ENCODE measurements around the gene PRPF19. TPM values are rescaled to one million over a fixed set of nuclear protein-coding genes. Genes with fewer than 3 reads are reported as not detected.

Gene PRPF19
- total and polyA plus RNA-seq, 2 of the 8 experiments (the other 6 are each of a cell fraction or from before 2014, with no cell fraction given), result 107 to 141 TPM

GRCh38 chr11:60849641-60850520 lies 56.5 kb downstream of the PRPF19 start:
- no peak overlapping the region for H2BK12ac ChIP-seq (ENCODE audit: low read depth, low read length)
- POLR2A ChIA-PET (ENCODE audit: partially characterized antibody), result interaction anchor here (1.1 to 7.5 kb wide), 4 partner anchors 9 to 53 kb away, joined by 3 to 54 read pairs (median 14); partner anchors contain the start of genes CCDC86 and ZP1
- no peak overlapping the region for H2BK20ac ChIP-seq (ENCODE audit: low read length)
- peaks cover 0 to 9% of the 10 kb centered on the region in 2 experiments; a peak in 1 of 4 replicates for H3K9me3 ChIP-seq (ENCODE audit: insufficient read depth in 2 of 2, low read depth in 1 of 2, low read length in 1 of 2)
- peaks cover 0 to 5% (median 0%) of the 10 kb centered on the region in 4 experiments; a peak in 2 of 7 replicates for H3K4me1 ChIP-seq (replicated peaks in 1 of 4; ENCODE audit: control insufficient read depth in 3 of 4, insufficient read depth in 4 of 4, low read length in 3 of 4)
- no peak for FAIRE-seq
- no peaks in the 10 kb centered on the region; the same call in 1 of the 2 replicates for H3K23me2 ChIP-seq (ENCODE audit: low read depth, low read length)
- no peak overlapping the region for H3K56ac ChIP-seq (replicated peaks; ENCODE audit: insufficient read length, low read depth, low read length)
- peaks cover 13 to 26% (median 21%) of the 10 kb centered on the region in 4 experiments for H3K36me3 ChIP-seq (ENCODE audit: control insufficient read depth in 2 of 4, insufficient read depth in 4 of 4, low read length in 3 of 4)
- WGBS, 2 experiments (ENCODE audit: extremely low coverage in 1 of 2, insufficient coverage in 1 of 2, insufficient read length in 1 of 2, insufficient replicate concordance in 2 of 2, low coverage in 1 of 2, low lambda C conversion rate in 2 of 2, missing lambda C conversion rate in 1 of 2), result 86% methylated on average over 20 of the region's 29 CpGs; no CpG with 5 or more reads in 1 of the 2 experiments
- H3K18ac ChIP-seq (ENCODE audit: extremely low read depth, low read length), result no peak overlapping the region
- no peak overlapping the region for H3K4me3 ChIP-seq (ENCODE audit: extremely low read depth in 1 of 4, insufficient read depth in 2 of 4, low read depth in 3 of 4, low read length in 4 of 4)
- H3K23ac ChIP-seq (ENCODE audit: insufficient read length), result no peak overlapping the region
- H3K79me2 ChIP-seq (ENCODE audit: control insufficient read depth in 1 of 2, insufficient read depth in 2 of 2, low read length in 2 of 2), result peaks cover 0 to 11% of the 10 kb centered on the region in 2 experiments; a peak in 2 of 4 replicates
- no peak overlapping the region for H2BK15ac ChIP-seq (ENCODE audit: low read length)
- no peak overlapping the region for H2AK5ac ChIP-seq (ENCODE audit: low read depth, low read length)
- H4K20me1 ChIP-seq (replicated peaks in 1 of 2; ENCODE audit: control insufficient read depth in 1 of 2, insufficient read depth in 2 of 2, low read length in 2 of 2), result peaks cover 5 to 18% of the 10 kb centered on the region in 2 experiments
- H2AFZ ChIP-seq (ENCODE audit: low read length), result no peak overlapping the region
- H4K91ac ChIP-seq (replicated peaks; ENCODE audit: insufficient read length, low read length), result no peak overlapping the region
- DNase-seq (ENCODE audit: low read depth in 1 of 2, low spot score in 2 of 2), result no peak
- no peak overlapping the region for H3K4ac ChIP-seq (replicated peaks; ENCODE audit: insufficient read length, low read depth, low read length)
- H3K14ac ChIP-seq (ENCODE audit: insufficient read length), result no peak overlapping the region
- H4K8ac ChIP-seq (ENCODE audit: extremely low read depth, insufficient read depth, low read length), result no peak overlapping the region
- no peak overlapping the region for H3K4me2 ChIP-seq (ENCODE audit: insufficient read depth in 1 of 2, low read depth in 2 of 2, low read length in 2 of 2)
- H3K9ac ChIP-seq (replicated peaks in 1 of 4; ENCODE audit: extremely low read depth in 1 of 4, low read depth in 3 of 4, low read length in 3 of 4), result no peak overlapping the region
- peaks cover 3 to 26% (median 16%) of the 10 kb centered on the region in 4 experiments; a peak in 6 of 7 replicates for H3K27me3 ChIP-seq (replicated peaks in 1 of 4; ENCODE audit: control insufficient read depth in 3 of 4, extremely low read depth in 1 of 4, insufficient read depth in 3 of 4, low read length in 3 of 4)
- no peak overlapping the region for H2BK5ac ChIP-seq (ENCODE audit: low read depth, low read length)
- no peak overlapping the region for H4K5ac ChIP-seq (ENCODE audit: insufficient read length, low read depth, low read length)
- H2BK120ac ChIP-seq (replicated peaks; ENCODE audit: low read depth, low read length), result no peak overlapping the region
- no peak overlapping the region for H3K27ac ChIP-seq (ENCODE audit: low read depth, low read length)
- H3K79me1 ChIP-seq (ENCODE audit: low read depth, low read length), result peaks cover 3% of the 10 kb centered on the region
- CTCF ChIA-PET (ENCODE audit: partially characterized antibody), result interaction anchor here (0.6 to 2.3 kb wide), 10 partner anchors 9 to 543 kb away, joined by 3 to 14 read pairs (median 4); no protein-coding TSS in a partner anchor
- no peak for TF ChIP-seq SRF (IDR thresholded peaks at IDR 0.05; ENCODE audit: low read depth, low read length)
- TF ChIP-seq USF2 (IDR thresholded peaks at IDR 0.05; ENCODE audit: low read length), result no peak
- no peak for TF ChIP-seq SAP30 (IDR thresholded peaks at IDR 0.05; ENCODE audit: insufficient read depth, insufficient replicate concordance, low read length)
- no peak for TF ChIP-seq SIN3A (conservative IDR thresholded peaks at IDR 0.05 in 1 of 2, IDR thresholded peaks at IDR 0.05 in 1 of 2; ENCODE audit: low read depth in 1 of 2, low read length in 2 of 2)
- no peak for TF ChIP-seq CTBP2 (IDR thresholded peaks at IDR 0.05; ENCODE audit: borderline replicate concordance, insufficient read depth, insufficient read length, low read length)
